ENCODE data around the gene BRI3BP. TPM values are rescaled to one million over a fixed set of nuclear protein-coding genes. Genes with fewer than 3 reads are reported as not detected.

Gene BRI3BP
- total and polyA plus RNA-seq, 9 donors = 0.95 to 6.1 (median 2.6) TPM

DNA sequence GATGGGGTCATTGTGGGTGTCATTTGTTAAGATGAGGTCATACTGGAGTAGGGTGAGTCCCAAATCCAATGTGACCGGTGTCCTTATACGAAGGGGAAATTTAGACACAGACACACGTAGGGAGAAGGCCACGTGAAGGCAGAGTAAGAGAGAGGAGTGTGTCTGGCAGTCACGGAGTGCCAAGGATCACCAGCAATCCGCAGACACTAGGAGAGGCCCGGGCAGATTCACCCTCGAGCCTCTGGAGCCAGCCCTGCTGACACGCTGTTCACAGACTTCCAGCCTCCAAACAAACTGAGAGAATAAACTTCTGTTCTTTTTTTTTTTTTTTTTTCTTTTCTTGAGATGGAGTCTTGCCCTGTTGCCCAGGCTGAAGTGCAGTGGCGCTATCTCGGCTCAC, 24.9 kb downstream of the BRI3BP start:
- TF ChIP-seq, protein P1, sequence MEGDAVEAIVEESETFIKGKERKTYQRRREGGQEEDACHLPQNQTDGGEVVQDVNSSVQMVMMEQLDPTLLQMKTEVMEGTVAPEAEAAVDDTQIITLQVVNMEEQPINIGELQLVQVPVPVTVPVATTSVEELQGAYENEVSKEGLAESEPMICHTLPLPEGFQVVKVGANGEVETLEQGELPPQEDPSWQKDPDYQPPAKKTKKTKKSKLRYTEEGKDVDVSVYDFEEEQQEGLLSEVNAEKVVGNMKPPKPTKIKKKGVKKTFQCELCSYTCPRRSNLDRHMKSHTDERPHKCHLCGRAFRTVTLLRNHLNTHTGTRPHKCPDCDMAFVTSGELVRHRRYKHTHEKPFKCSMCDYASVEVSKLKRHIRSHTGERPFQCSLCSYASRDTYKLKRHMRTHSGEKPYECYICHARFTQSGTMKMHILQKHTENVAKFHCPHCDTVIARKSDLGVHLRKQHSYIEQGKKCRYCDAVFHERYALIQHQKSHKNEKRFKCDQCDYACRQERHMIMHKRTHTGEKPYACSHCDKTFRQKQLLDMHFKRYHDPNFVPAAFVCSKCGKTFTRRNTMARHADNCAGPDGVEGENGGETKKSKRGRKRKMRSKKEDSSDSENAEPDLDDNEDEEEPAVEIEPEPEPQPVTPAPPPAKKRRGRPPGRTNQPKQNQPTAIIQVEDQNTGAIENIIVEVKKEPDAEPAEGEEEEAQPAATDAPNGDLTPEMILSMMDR (IDR thresholded peaks at IDR 0.05) = no peak
- TF ChIP-seq POLR2A (IDR thresholded peaks at IDR 0.05) (no peak), EP300 (IDR thresholded peaks at IDR 0.05) (no peak)
- H3K9me3 ChIP-seq = no peaks in the 10 kb centered on the region
- 92 to 94% (median 93%) methylated on average over 11 of the region's 11 CpGs for WGBS, 3 donors
- H3K4me3 ChIP-seq = no peak overlapping the region
- DNase-seq = no peak
- intact Hi-C loops (cut with DNase I) = no loop called here
- no peak overlapping the region for H3K27ac ChIP-seq
- no peaks in the 10 kb centered on the region for H3K36me3 ChIP-seq
- no peaks in the 10 kb centered on the region for H3K4me1 ChIP-seq (ENCODE audit: insufficient read depth)
- H3K27me3 ChIP-seq = no peaks in the 10 kb centered on the region

DNA sequence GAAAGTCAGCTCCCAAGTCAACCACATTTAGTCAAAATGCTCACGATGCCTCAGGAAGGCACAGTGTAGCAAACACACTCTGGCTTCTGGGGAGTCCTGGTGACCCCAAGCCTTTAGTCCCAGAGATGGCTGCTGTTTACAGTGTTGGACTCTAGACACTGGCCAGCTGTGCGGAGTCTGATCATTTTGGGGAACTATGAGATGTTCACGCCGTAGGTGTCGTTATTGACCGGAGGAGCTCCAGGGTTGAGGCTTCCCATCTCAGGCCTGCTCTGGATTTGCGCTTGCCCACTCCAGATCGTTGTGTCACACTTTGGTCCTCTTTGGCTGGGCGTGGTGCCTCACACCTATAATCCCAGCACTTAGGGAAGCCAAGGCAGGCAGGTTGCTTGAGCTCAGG, 27.7 kb downstream of the BRI3BP start:
- intact Hi-C loops (cut with DNase I) = no loop called here

DNA sequence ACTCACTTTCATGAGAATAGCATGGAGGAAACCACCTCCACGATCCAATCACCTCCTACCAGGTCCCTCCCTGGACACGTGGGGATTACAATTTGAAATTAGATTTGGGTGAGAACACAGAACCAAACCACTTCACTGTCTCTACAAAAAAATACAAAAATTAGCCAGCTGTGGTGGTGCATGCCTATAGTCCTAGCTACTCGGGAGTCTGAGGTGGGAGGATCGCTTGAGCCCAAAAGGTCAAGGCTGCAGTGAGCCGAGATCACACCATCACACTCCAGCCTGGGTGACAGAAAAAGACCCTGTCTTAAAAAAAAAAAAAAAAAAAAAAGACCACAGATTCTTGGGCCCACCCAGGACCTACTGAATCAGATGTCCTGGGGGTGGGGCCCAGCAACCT, 28.3 kb downstream of the BRI3BP start:
- intact Hi-C loops (cut with DNase I) = no loop called here
- WGBS, 3 donors = 47 to 57% (median 49%) methylated on average over 5 of the region's 5 CpGs
- TF ChIP-seq, protein P1 (IDR thresholded peaks at IDR 0.05) = no peak
- no peak for TF ChIP-seq EP300 (IDR thresholded peaks at IDR 0.05)
- no peak for TF ChIP-seq POLR2A (IDR thresholded peaks at IDR 0.05)
- no peak overlapping the region for H3K27ac ChIP-seq
- DNase-seq = no peak
- no peak overlapping the region for H3K4me3 ChIP-seq
- no peaks in the 10 kb centered on the region for H3K9me3 ChIP-seq
- no peaks in the 10 kb centered on the region for H3K4me1 ChIP-seq (ENCODE audit: insufficient read depth)
- no peaks in the 10 kb centered on the region for H3K27me3 ChIP-seq
- no peaks in the 10 kb centered on the region for H3K36me3 ChIP-seq

More for the DNA sequence above, 27.7 kb downstream of the BRI3BP start:
- Histone ChIP-seq H3K9me3 (no peaks in the 10 kb centered on the region), H3K4me3 (no peak overlapping the region), H3K27ac (no peak overlapping the region), H3K4me1 (ENCODE audit: insufficient read depth) (no peaks in the 10 kb centered on the region), H3K27me3 (no peaks in the 10 kb centered on the region), H3K36me3 (no peaks in the 10 kb centered on the region)
- no peak for DNase-seq
- 94 to 98% (median 97%) methylated on average over 9 of the region's 9 CpGs for WGBS, 3 donors
- TF ChIP-seq EP300 (IDR thresholded peaks at IDR 0.05) = no peak
- TF ChIP-seq POLR2A (IDR thresholded peaks at IDR 0.05) = no peak
- TF ChIP-seq, protein P1 (IDR thresholded peaks at IDR 0.05) = no peak

DNA sequence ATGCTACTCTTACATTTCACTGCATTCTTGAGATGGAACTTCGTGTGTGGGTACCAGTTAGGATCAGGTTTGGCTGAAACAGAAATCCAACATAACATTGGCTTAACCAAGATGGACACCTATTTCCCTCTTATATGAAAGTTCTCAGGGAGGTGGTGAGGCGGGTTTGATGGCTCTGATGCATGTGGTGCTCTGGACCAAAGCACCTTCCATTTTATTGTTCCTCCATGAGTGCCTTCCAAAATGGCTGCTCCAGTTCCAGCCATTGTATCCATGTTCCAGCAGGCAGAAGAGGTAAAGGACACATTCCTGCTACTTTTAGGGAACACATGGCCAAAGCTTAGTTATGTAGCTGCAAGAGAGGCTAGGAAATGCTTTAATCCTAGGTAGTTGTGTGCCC, 29.6 kb downstream of the BRI3BP start:
- DNase-seq = no peak
- 96 to 97% (median 97%) methylated on average over 2 of the region's 2 CpGs for WGBS, 3 donors
- TF ChIP-seq POLR2A (IDR thresholded peaks at IDR 0.05) (no peak), EP300 (IDR thresholded peaks at IDR 0.05) (no peak)
- TF ChIP-seq, protein P1 (IDR thresholded peaks at IDR 0.05) = no peak
- Histone ChIP-seq H3K36me3 (no peaks in the 10 kb centered on the region), H3K9me3 (no peaks in the 10 kb centered on the region), H3K27me3 (no peaks in the 10 kb centered on the region), H3K27ac (no peak overlapping the region), H3K4me3 (no peak overlapping the region), H3K4me1 (ENCODE audit: insufficient read depth) (no peaks in the 10 kb centered on the region)
- intact Hi-C loops (cut with DNase I) = no loop called here

Measured in ovary (tissue), 9 donors.